ENCODE measurements around the gene FRAS1. TPM values are rescaled to one million over a fixed set of nuclear protein-coding genes. Genes with fewer than 3 reads are reported as not detected.

FRAS1 gene
- total and polyA plus RNA-seq, 2 donors (not counting 1 experiment from before 2014, with no cell fraction given): 0.03 to 0.12 TPM

DNA sequence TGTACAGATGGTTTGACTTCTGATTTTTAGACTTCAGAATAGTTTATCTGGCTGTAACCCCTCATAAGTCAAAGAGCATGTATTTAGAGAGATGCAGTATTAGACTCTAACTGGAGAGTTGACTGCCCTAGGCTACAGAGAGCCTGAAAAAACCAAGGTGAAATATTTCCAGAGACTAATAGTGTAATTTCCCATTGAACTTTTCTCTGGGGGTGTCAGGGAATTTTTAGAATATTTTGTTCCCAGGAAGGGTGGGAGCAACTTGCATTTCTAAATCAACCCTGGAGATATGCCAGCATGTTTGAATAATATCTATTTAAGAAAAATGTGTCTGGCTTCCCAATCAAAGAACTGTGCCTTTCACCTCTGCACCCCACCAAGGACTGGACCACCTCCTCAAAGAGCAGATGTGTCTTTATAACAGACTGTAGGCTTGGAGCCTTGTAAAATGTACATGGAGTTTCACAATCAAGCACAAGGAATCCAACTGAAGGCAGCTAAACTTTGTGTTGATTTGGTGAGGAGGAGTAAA lies 496.5 kb downstream of the FRAS1 start:
- Histone ChIP-seq H3K4me2 (replicated peaks; ENCODE audit: low read depth, low read length, poor library complexity, severe bottlenecking) (no peak overlapping the region), H3K9me3 (ENCODE audit: control extremely low read depth in 1 of 3, control insufficient read depth in 2 of 3, insufficient read depth in 1 of 3, low read length in 2 of 3) (peaks cover 0 to 3% (median 0%) of the 10 kb centered on the region in 3 donors), H3K4me3 (ENCODE audit: control extremely low read depth in 1 of 5, extremely low read depth in 1 of 5, insufficient read depth in 1 of 5, low read depth in 2 of 5, low read length in 4 of 5) (peak overlapping the region in 1 of 5 experiments; percentile 81), H3K27ac (ENCODE audit: low read length in 2 of 2) (no peak overlapping the region), H3K79me2 (ENCODE audit: control insufficient read depth, insufficient read depth, low read length) (no peaks in the 10 kb centered on the region), H3K27me3 (replicated peaks in 1 of 4; ENCODE audit: control extremely low read depth in 1 of 4, control insufficient read depth in 3 of 4, insufficient read depth in 4 of 4, low read length in 3 of 4) (peaks cover 0 to 36% (median 24%) of the 10 kb centered on the region in 4 experiments), H3K4me1 (ENCODE audit: control insufficient read depth in 2 of 2, insufficient read depth in 2 of 2, low read length in 2 of 2) (peaks cover 18 to 21% of the 10 kb centered on the region in 2 donors), H3K9ac (ENCODE audit: low read length) (no peak overlapping the region), H3K36me3 (replicated peaks in 1 of 2; ENCODE audit: control extremely low read depth in 1 of 2, control insufficient read depth in 1 of 2, extremely low read depth in 1 of 2, insufficient read depth in 2 of 2, low read length in 1 of 2) (no peaks in the 10 kb centered on the region), H2AFZ (ENCODE audit: insufficient read depth, low read depth, low read length, poor library complexity, severe bottlenecking) (no peak overlapping the region), H4K20me1 (ENCODE audit: control insufficient read depth, insufficient read depth, low read length, poor library complexity, severe bottlenecking) (no peaks in the 10 kb centered on the region)
- DNase-seq: no peak
- Mint-ChIP-seq H3K4me3 (no peak overlapping the region), H3K4me1 (peaks cover 20% of the 10 kb centered on the region), H3K9me3 (ENCODE audit: insufficient read depth) (no peaks in the 10 kb centered on the region), H3K27me3 (peaks cover 45% of the 10 kb centered on the region), H3K27ac (no peak overlapping the region)
- intact Hi-C loops (cut with micrococcal nuclease): no loop called here
- ChIA-PET CTCF (no interaction called here), POLR2A (no interaction called here)
- ATAC-seq (ENCODE audit: low read depth): no peak
- TF ChIP-seq EZH2 (IDR thresholded peaks at IDR 0.05; ENCODE audit: borderline replicate concordance, insufficient read depth, low read depth, low read length, poor library complexity, severe bottlenecking): no peak
- TF ChIP-seq, protein P1, sequence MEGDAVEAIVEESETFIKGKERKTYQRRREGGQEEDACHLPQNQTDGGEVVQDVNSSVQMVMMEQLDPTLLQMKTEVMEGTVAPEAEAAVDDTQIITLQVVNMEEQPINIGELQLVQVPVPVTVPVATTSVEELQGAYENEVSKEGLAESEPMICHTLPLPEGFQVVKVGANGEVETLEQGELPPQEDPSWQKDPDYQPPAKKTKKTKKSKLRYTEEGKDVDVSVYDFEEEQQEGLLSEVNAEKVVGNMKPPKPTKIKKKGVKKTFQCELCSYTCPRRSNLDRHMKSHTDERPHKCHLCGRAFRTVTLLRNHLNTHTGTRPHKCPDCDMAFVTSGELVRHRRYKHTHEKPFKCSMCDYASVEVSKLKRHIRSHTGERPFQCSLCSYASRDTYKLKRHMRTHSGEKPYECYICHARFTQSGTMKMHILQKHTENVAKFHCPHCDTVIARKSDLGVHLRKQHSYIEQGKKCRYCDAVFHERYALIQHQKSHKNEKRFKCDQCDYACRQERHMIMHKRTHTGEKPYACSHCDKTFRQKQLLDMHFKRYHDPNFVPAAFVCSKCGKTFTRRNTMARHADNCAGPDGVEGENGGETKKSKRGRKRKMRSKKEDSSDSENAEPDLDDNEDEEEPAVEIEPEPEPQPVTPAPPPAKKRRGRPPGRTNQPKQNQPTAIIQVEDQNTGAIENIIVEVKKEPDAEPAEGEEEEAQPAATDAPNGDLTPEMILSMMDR (IDR thresholded peaks at IDR 0.05): no peak

DNA sequence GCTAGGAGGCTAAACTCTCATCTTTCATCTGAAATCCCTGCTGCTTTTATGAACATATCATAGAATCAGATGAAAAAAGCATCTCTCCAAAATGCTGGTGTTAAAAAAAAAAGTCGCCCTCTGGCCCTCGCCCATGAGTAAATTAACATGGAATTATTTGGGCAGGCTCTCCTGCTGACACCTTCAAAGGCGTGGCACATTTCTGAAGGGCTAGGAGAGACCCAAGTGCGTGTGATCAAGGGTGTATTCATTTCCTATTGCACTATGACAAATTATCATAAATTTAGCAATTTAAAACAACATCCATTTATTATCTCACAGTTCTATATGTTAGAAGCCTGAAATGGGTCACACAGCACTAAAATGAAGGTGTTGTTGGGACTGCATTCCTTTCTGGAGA lies 499.5 kb downstream of the FRAS1 start:
- Histone ChIP-seq H3K36me3 (replicated peaks in 1 of 2; ENCODE audit: control extremely low read depth in 1 of 2, control insufficient read depth in 1 of 2, extremely low read depth in 1 of 2, insufficient read depth in 2 of 2, low read length in 1 of 2) (no peaks in the 10 kb centered on the region), H3K79me2 (ENCODE audit: control insufficient read depth, insufficient read depth, low read length) (no peaks in the 10 kb centered on the region), H4K20me1 (ENCODE audit: control insufficient read depth, insufficient read depth, low read length, poor library complexity, severe bottlenecking) (no peaks in the 10 kb centered on the region), H3K9me3 (ENCODE audit: control extremely low read depth in 1 of 3, control insufficient read depth in 2 of 3, insufficient read depth in 1 of 3, low read length in 2 of 3) (peaks cover 0 to under 1% (median 0%) of the 10 kb centered on the region in 3 donors), H3K9ac (ENCODE audit: low read length) (no peak overlapping the region), H3K27me3 (replicated peaks in 1 of 4; ENCODE audit: control extremely low read depth in 1 of 4, control insufficient read depth in 3 of 4, insufficient read depth in 4 of 4, low read length in 3 of 4) (peaks cover 0 to 20% (median 8%) of the 10 kb centered on the region in 4 experiments), H3K27ac (ENCODE audit: low read length in 2 of 2) (no peak overlapping the region), H2AFZ (ENCODE audit: insufficient read depth, low read depth, low read length, poor library complexity, severe bottlenecking) (no peak overlapping the region), H3K4me2 (replicated peaks; ENCODE audit: low read depth, low read length, poor library complexity, severe bottlenecking) (no peak overlapping the region), H3K4me1 (ENCODE audit: control insufficient read depth in 2 of 2, insufficient read depth in 2 of 2, low read length in 2 of 2) (peaks cover 11 to 12% of the 10 kb centered on the region in 2 donors), H3K4me3 (ENCODE audit: control extremely low read depth in 1 of 5, extremely low read depth in 1 of 5, insufficient read depth in 1 of 5, low read depth in 2 of 5, low read length in 4 of 5) (no peak overlapping the region)
- no peaks in the 10 kb centered on the region for H3K9me3 Mint-ChIP-seq (ENCODE audit: insufficient read depth)
- H3K4me1 Mint-ChIP-seq: peaks cover 10% of the 10 kb centered on the region
- TF ChIP-seq, protein P1 (IDR thresholded peaks at IDR 0.05): no peak
- TF ChIP-seq EZH2 (IDR thresholded peaks at IDR 0.05; ENCODE audit: borderline replicate concordance, insufficient read depth, low read depth, low read length, poor library complexity, severe bottlenecking): no peak
- WGBS (ENCODE audit: insufficient coverage): no CpG with 5 or more reads among the region's 4 CpGs
- intact Hi-C loops (cut with micrococcal nuclease): no loop called here
- DNase-seq (no peak), ATAC-seq (ENCODE audit: low read depth) (no peak)
- H3K27ac Mint-ChIP-seq: no peak overlapping the region
- ChIA-PET POLR2A (no interaction called here), CTCF (no interaction called here)
- peaks cover 35% of the 10 kb centered on the region for H3K27me3 Mint-ChIP-seq
- no peak overlapping the region for H3K4me3 Mint-ChIP-seq
